Spleen (tissue), 11 donors: ENCODE data around the gene NR2F6. TPM values are rescaled to one million over a fixed set of nuclear protein-coding genes. Genes with fewer than 3 reads are reported as not detected.
"Not testable (repeated sequence)": the region's sequence is repeated elsewhere in the genome, so short reads cannot be mapped to it uniquely, and the experiment has no call there.

ENCODE experiments used
- DNase-seq: peaks from one replicate; pipeline ENCODE4 v3.0.0-alpha.2; 2020
- H3K27ac ChIP-seq, 8 donors: fragments of 200-600 bp; sonication (generic) in 7 of 8; 1 replicate in 4 of 8; 2 replicates in 4 of 8; pipeline versions ENCODE4 v1.5.0 to v1.8.0; 2016 to 2021; ENCODE audit warnings: inconsistent platforms in 4 of 8, mild to moderate bottlenecking in 4 of 8, moderate library complexity in 1 of 8
- H3K27me3 ChIP-seq, 7 donors: fragments of 200-600 bp; sonication (generic) in 6 of 7; replicated peaks in 1 of 7; 1 replicate in 4 of 7; 2 replicates in 3 of 7; pipeline versions ENCODE4 v1.5.0 to v1.8.0; 2016 to 2021; ENCODE audit warnings: inconsistent platforms in 3 of 7, mild to moderate bottlenecking in 1 of 7
- H3K36me3 ChIP-seq, 6 donors: fragments of 200-600 bp; sonication (generic) in 5 of 6; 1 replicate in 4 of 6; 2 replicates in 2 of 6; pipeline versions ENCODE4 v1.5.0 to v1.8.0; 2016 to 2021; ENCODE audit warnings: inconsistent platforms in 2 of 6
- H3K4me1 ChIP-seq, 6 donors: fragments of 200-600 bp; sonication (generic) in 5 of 6; 1 replicate in 3 of 6; 2 replicates in 3 of 6; pipeline versions ENCODE4 v1.5.0 to v1.8.0; 2016 to 2021; ENCODE audit warnings: inconsistent platforms in 3 of 6
- H3K4me3 ChIP-seq, 8 donors: fragments of 200-600 bp; sonication (generic) in 7 of 8; 1 replicate in 4 of 8; 2 replicates in 4 of 8; pipeline versions ENCODE4 v1.5.0 to v1.8.0; 2016 to 2021; ENCODE audit warnings: inconsistent platforms in 4 of 8, mild to moderate bottlenecking in 4 of 8, moderate library complexity in 2 of 8
- H3K9me3 ChIP-seq, 8 donors: fragments of 200-600 bp; sonication (generic) in 7 of 8; 1 replicate in 4 of 8; 2 replicates in 4 of 8; pipeline versions ENCODE4 v1.5.0 to v1.8.0; 2016 to 2021; ENCODE audit warnings: inconsistent platforms in 4 of 8
- POLR2A ChIP-seq, 3 donors: fragments of 450-650 bp; IDR thresholded peaks; one replicate each; pipeline ENCODE4 v1.5.1; 2017; ENCODE audit warnings: antibody characterized with exemption in 3 of 3, mild to moderate bottlenecking in 1 of 3
- POLR2AphosphoS5 ChIP-seq, 3 donors: sonication (generic); formaldehyde crosslinking; IDR thresholded peaks; one replicate each; pipeline ENCODE4 v1.5.1; 2017; ENCODE audit warnings: antibody characterized with exemption in 3 of 3
- WGBS, 5 donors: extraction: QIAGEN DNeasy Blood & Tissue Kit in 3 of 5; methylation state at CpG; one replicate each; pipeline versions ENCODE4 v1.1.5 to v1.1.7; 2013 to 2018; 5-methylcytosine and 5-hydroxymethylcytosine counted together
- intact Hi-C: fragments of 100-400 bp; cut with DNase I; formaldehyde crosslinking; loops from one replicate; pipeline ENCODE4 v1.15.0; 2023; ENCODE audit warnings: low total_unique reads
- polyA plus RNA-seq, 3 donors: library from polyadenylated mRNA; stranded (reverse); fragments of 200-250 nt; gene quantifications; one replicate each; pipeline ENCODE4 v1.2.1, GENCODE V29; 2013
- total RNA-seq, 7 donors: library from RNA; depleted of rRNA in 3 of 7; stranded (reverse); fragments of >200 nt in 3 of 7; fragmentation: NEBNext Ultra II Directional in 4 of 7; extraction: Animal tissue kit (Norgen Biotek cat#: 25700) in 4 of 7; gene quantifications; one replicate each; pipeline versions ENCODE4 v1.1.0 to v1.2.1, GENCODE V29; 2016 to 2021
- TF ChIP-seq, protein P1 (sequence below), 11 experiments: fragments of 200-600 bp in 7 of 11; fragments of 450-650 bp in 4 of 11; sonication (generic) in 4 of 11; IDR thresholded peaks in 8 of 11; conservative IDR thresholded peaks in 3 of 11; 1 replicate in 7 of 11; 2 replicates in 4 of 11; pipeline versions ENCODE4 v1.4.0 to v1.8.0; 2016 to 2021; ENCODE audit warnings: antibody characterized with exemption in 11 of 11, inconsistent platforms in 4 of 11, mild to moderate bottlenecking in 1 of 11
- donor health status: healthy with polysubstance abuse.
- donor health status: DM: no; HTN: no; CAD: no; lungs with moderate emphysema.
- donor health status: DM: no; HTN: no; CAD: no.
- donor health status: Bipolar disorder and iron deficiency.
- donor health status: healthy.
- donor health status: DM: no; HTN: no; CAD: no.
- donor health status: DM: yes; HTN: yes; CAD: no.

NR2F6 gene
- total and polyA plus RNA-seq, 10 donors, result 6.6 to 15.0 (median 13.0) TPM

DNA sequence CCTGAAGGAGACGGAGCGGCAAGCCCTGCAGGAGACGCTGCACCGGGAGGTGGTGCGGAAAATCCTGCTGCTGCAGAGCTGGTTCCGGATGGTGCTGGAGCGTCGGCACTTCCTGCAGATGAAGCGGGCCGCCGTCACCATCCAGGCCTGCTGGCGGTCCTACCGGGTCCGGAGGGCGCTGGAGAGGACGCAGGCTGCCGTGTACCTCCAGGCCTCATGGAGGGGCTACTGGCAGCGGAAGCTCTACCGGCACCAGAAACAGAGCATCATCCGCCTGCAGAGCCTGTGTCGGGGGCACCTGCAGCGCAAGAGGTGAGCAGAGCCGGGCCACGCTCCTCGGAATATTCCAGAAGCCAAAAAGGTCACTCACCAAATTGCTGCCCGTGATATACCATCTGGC, 53.0 kb downstream of the NR2F6 start:
- no peak overlapping the region for H3K27ac ChIP-seq
- H3K36me3 ChIP-seq, result peaks cover 15 to 100% (median 92%) of the 10 kb centered on the region in 6 donors
- intact Hi-C loops, result no loop called here
- H3K9me3 ChIP-seq, result no peaks in the 10 kb centered on the region
- DNase-seq, result no peak
- WGBS, 5 donors, result 93 to 98% (median 96%) methylated on average over 13 to 26 of the region's 26 CpGs
- H3K4me1 ChIP-seq, result no peaks in the 10 kb centered on the region
- no peak overlapping the region for H3K4me3 ChIP-seq
- no peaks in the 10 kb centered on the region for H3K27me3 ChIP-seq
- TF ChIP-seq POLR2AphosphoS5 (IDR thresholded peaks at IDR 0.05), result peak in 1 of 3 donors; percentile 43
- TF ChIP-seq, protein P1, sequence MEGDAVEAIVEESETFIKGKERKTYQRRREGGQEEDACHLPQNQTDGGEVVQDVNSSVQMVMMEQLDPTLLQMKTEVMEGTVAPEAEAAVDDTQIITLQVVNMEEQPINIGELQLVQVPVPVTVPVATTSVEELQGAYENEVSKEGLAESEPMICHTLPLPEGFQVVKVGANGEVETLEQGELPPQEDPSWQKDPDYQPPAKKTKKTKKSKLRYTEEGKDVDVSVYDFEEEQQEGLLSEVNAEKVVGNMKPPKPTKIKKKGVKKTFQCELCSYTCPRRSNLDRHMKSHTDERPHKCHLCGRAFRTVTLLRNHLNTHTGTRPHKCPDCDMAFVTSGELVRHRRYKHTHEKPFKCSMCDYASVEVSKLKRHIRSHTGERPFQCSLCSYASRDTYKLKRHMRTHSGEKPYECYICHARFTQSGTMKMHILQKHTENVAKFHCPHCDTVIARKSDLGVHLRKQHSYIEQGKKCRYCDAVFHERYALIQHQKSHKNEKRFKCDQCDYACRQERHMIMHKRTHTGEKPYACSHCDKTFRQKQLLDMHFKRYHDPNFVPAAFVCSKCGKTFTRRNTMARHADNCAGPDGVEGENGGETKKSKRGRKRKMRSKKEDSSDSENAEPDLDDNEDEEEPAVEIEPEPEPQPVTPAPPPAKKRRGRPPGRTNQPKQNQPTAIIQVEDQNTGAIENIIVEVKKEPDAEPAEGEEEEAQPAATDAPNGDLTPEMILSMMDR (IDR thresholded peaks at IDR 0.05 in 8 of 11, conservative IDR thresholded peaks at IDR 0.05 in 3 of 11), result no peak
- TF ChIP-seq POLR2A (IDR thresholded peaks at IDR 0.05), result no peak

DNA sequence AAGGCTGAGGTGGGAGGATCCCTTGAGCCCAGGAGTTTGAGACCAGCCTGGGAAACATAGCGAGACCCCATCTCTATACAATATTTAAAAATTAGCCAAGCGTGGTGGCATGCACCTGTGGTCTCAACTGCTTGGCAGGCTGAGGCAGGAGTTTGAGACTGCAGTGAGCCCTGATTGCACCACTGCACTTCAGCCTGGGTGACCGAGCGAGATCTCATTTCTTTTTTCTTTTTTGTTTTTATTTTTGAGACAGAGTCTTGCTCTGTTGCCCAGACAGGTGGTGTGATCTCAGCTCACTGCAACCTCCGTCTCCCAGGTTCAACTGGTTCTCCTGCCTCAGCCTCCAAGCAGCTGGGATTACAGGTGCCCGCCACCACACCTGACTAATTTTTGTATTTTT, 54.0 kb downstream of the NR2F6 start:
- DNase-seq, H3K9me3 ChIP-seq, H3K4me3 ChIP-seq, intact Hi-C loops, H3K27me3 ChIP-seq, H3K27ac ChIP-seq, H3K4me1 ChIP-seq: not testable (repeated sequence)
- H3K36me3 ChIP-seq, result peaks cover 15 to 100% (median 94%) of the 10 kb centered on the region in 6 donors
- 66 to 88% (median 79%) methylated on average over 6 of the region's 6 CpGs for WGBS, 5 donors

DNA sequence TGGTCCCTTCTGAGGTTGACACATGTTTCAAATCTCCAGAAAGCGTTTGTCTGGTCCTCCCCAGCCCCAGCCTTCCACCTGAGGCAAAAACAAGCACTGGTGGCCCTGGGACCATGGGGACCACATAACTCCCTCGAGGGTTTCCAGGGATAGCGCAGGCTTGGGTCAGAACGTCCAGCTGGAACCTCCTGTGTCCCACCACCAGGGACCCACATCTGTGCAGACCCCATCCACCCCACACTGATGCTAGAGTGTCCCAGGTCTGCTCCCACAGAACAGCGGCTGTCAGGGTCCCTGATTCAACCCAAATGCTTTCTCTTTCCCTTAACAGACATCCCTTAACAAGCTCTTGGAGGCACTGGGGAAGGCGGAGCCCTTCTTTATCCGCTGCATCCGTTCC, 60.1 kb downstream of the NR2F6 start:
- Histone ChIP-seq H3K9me3 (no peaks in the 10 kb centered on the region), H3K27ac (peak overlapping the region in 1 of 8 donors; percentile 6), H3K36me3 (peaks cover 0 to 100% (median 83%) of the 10 kb centered on the region in 6 donors), H3K4me3 (no peak overlapping the region), H3K4me1 (peaks cover 0 to 42% (median 27%) of the 10 kb centered on the region in 6 donors), H3K27me3 (no peaks in the 10 kb centered on the region)
- intact Hi-C loops, result no loop called here
- TF ChIP-seq POLR2A (IDR thresholded peaks at IDR 0.05) (no peak), POLR2AphosphoS5 (IDR thresholded peaks at IDR 0.05) (no peak)
- TF ChIP-seq, protein P1 (IDR thresholded peaks at IDR 0.05 in 8 of 11, conservative IDR thresholded peaks at IDR 0.05 in 3 of 11), result no peak
- 84 to 93% (median 91%) methylated on average over 4 to 8 of the region's 8 CpGs for WGBS, 5 donors
- no peak for DNase-seq

DNA sequence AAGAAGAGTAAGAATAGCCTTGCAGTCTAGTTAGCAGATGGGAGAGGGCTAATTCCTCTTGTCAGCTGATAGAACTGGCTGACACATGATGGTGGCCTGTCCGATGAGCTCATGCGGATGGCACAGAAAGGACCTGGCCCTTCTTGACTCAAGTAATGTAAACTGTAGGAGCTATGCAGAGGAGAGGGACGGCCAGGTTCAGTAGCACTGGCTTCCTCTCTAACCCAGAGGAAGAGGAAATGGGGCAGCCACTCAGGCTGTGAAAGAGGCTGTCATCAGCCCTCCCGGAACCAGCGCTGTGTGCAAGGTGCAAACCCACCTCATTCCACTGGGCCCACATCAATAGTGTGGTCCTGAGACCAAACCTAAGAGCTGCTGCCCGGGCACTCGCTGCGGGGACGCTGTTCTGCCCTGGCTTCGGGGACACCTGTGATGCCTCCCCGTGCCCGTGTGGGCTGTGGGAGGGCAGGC, 61.3 kb downstream of the NR2F6 start:
- peaks cover 0 to 42% (median 27%) of the 10 kb centered on the region in 6 donors for H3K4me1 ChIP-seq

DNA sequence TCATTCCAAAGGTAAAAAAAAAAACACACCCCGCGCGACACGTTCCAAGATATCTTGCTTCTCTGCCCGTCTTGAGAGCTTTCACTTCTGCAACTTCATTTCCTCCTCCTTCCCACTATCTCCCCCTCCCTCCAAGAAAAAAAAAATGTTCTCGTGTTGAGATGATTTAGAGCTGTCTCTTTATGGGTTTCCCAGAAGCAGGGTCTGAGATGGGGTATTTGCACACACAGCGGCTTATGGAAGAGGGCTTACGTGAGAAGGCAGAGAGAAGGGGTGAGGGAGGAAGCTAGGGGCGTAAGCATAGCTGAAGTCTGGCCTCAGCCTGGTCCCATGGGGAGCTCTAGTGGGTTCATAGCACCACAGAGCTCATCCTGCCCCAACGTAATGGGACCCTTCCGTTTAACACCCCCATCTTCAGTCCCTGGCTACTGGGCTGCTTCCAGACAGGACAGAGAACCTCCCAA, 61.8 kb downstream of the NR2F6 start:
- Histone ChIP-seq H3K36me3 (peaks cover 0 to 100% (median 77%) of the 10 kb centered on the region in 6 donors), H3K9me3 (no peaks in the 10 kb centered on the region), H3K27me3 (no peaks in the 10 kb centered on the region), H3K4me3 (peak overlapping the region in 5 of 8 donors; percentile 16 to 52 (median 20)), H3K4me1 (peaks cover 0 to 42% (median 27%) of the 10 kb centered on the region in 6 donors), H3K27ac (peak overlapping the region; percentile 71 to 86 (median 81))
- WGBS, 5 donors, result 15 to 32% (median 30%) methylated on average over 9 to 11 of the region's 11 CpGs
- intact Hi-C loops, result no loop called here
- TF ChIP-seq, protein P1 (IDR thresholded peaks at IDR 0.05 in 8 of 11, conservative IDR thresholded peaks at IDR 0.05 in 3 of 11), result no peak
- TF ChIP-seq POLR2A (IDR thresholded peaks at IDR 0.05), result no peak
- TF ChIP-seq POLR2AphosphoS5 (IDR thresholded peaks at IDR 0.05), result no peak
- DNase-seq, result no peak

More for the DNA sequence above, 61.3 kb downstream of the NR2F6 start:
- intact Hi-C loops, result no loop called here
- peaks cover 0 to 100% (median 79%) of the 10 kb centered on the region in 6 donors for H3K36me3 ChIP-seq
- peak overlapping the region in 5 of 8 donors; percentile 16 to 52 (median 20) for H3K4me3 ChIP-seq
- H3K27me3 ChIP-seq, result no peaks in the 10 kb centered on the region
- peak; percentile 89 for DNase-seq
- no peaks in the 10 kb centered on the region for H3K9me3 ChIP-seq
- 42 to 73% (median 54%) methylated on average over 11 to 12 of the region's 12 CpGs for WGBS, 5 donors
- TF ChIP-seq POLR2A (IDR thresholded peaks at IDR 0.05) (no peak), POLR2AphosphoS5 (IDR thresholded peaks at IDR 0.05) (peak; percentile 38 to 69 (median 50))
- peak overlapping the region; percentile 71 to 86 (median 81) for H3K27ac ChIP-seq
